Cardiac fibroblast (primary cell): ENCODE results near the gene CMTM4.
A peak's percentile ranks its signal among the peaks of the same experiment; 100 is the strongest.

Experiments
- DNase-seq, 2 donors: peaks; one replicate each; pipeline versions ENCODE4 v3.0.0 to v3.0.0-alpha.2; 2010; ENCODE audit warnings: low read depth in 2 of 2
- H3K4me3 ChIP-seq, 2 donors: replicated peaks in 1 of 2; 1 replicate in 1 of 2; 2 replicates in 1 of 2; pipeline ENCODE4 v1.5.1; 2011; ENCODE audit warnings: low read depth in 2 of 2, low read length in 2 of 2, mild to moderate bottlenecking in 2 of 2, moderate library complexity in 1 of 2
- CTCF ChIP-seq: IDR thresholded peaks from one replicate; pipeline ENCODE4 v1.5.1; 2011; ENCODE audit warnings: low read depth, mild to moderate bottlenecking, low read length, inconsistent platforms

The CMTM4 gene

GRCh38 chr16:66735891-66736290 lies 39.3 kb upstream of the CMTM4 start:
- no peak for TF ChIP-seq CTCF
- no peak overlapping the region for H3K4me3 ChIP-seq
- peak in 1 of 2 donors; percentile 29 for DNase-seq

GRCh38 chr16:66731101-66731500 lies 34.6 kb upstream of the CMTM4 start:
- H3K4me3 ChIP-seq: no peak overlapping the region
- TF ChIP-seq CTCF: no peak

DNA sequence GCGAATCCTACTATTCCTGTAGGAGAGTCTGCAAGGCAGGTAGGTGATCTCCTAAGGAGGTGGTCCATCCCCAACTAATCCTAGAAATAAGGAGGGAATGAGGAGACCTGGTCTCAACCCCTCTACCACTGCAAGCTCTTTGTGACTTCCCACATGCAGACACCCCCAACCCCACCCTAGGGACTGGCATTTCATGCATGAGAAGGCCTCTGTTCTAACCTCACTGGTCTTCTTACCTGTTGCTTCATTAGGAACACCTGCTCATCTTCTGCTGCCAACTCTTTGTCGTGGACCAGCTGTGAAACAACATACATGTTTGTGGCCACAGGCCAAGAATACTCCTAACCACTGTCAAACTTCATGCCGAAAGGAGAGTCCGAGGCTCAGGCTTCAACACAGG lies 32.3 kb upstream of the CMTM4 start:
- DNase-seq: no peak
- no peak overlapping the region for H3K4me3 ChIP-seq
- no peak for TF ChIP-seq CTCF

More at GRCh38 chr16:66731101-66731500, 34.6 kb upstream of the CMTM4 start:
- no peak for DNase-seq

GRCh38 chr16:66728117-66728787 lies 31.7 kb upstream of the CMTM4 start:
- TF ChIP-seq CTCF: peak; percentile 42
- H3K4me3 ChIP-seq: no peak overlapping the region
- peak; percentile 77 to 86 for DNase-seq

DNA sequence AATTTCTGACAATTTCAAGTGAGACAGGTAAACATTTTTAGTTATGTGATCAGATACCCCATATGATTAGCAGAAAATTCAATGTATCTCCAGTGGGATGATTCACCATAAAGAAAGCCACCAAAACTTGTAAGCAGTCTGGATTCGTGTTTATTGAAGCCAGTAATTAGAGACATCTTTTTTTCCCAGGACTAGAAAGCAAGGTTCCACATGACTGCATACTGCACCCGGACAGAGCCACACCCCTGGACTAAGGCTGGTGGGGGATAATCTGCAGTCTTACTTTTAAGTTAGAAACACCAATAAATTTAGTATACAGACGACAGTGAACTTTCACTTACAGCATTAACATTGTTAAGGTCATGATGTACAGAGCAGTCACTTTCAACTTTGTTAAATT lies 24.2 kb upstream of the CMTM4 start:
- DNase-seq: no peak
- no peak for TF ChIP-seq CTCF
- no peak overlapping the region for H3K4me3 ChIP-seq

DNA sequence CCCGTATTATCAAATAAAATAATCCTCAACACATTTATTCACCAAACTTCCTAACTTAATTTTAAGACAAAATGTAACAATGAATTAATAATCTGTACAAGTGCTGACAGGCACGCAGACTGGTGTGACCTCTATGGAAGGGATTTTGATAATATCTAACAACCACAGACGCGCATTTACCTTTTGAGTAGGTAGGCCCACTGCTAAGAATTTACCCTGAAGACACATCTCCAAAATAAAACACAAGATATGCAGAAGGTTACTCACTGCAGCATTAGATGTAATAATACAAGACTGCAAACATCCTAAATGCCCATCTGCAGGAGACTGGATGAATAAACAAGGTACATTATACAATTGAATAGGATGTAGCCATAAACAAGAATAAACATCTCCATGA lies 22.7 kb upstream of the CMTM4 start:
- H3K4me3 ChIP-seq: no peak overlapping the region
- TF ChIP-seq CTCF: no peak
- DNase-seq: no peak

GRCh38 chr16:66717776-66718175 lies 21.2 kb upstream of the CMTM4 start:
- TF ChIP-seq CTCF: no peak
- DNase-seq: no peak
- no peak overlapping the region for H3K4me3 ChIP-seq
